SK-N-MC (cell line): ENCODE data around the gene ZHX3.

ENCODE experiments used
- EZH2 ChIP-seq: fragments of 200-600 bp; sonication (generic); IDR thresholded peaks from one replicate; pipeline ENCODE4 v1.6.1; 2017; ENCODE audit warnings: antibody characterized with exemption
- POLR2AphosphoS5 ChIP-seq: IDR thresholded peaks from 2 replicates; pipeline ENCODE4 v1.6.1; 2012; ENCODE audit warnings: mild to moderate bottlenecking, low read depth, low read length, borderline replicate concordance

DNA sequence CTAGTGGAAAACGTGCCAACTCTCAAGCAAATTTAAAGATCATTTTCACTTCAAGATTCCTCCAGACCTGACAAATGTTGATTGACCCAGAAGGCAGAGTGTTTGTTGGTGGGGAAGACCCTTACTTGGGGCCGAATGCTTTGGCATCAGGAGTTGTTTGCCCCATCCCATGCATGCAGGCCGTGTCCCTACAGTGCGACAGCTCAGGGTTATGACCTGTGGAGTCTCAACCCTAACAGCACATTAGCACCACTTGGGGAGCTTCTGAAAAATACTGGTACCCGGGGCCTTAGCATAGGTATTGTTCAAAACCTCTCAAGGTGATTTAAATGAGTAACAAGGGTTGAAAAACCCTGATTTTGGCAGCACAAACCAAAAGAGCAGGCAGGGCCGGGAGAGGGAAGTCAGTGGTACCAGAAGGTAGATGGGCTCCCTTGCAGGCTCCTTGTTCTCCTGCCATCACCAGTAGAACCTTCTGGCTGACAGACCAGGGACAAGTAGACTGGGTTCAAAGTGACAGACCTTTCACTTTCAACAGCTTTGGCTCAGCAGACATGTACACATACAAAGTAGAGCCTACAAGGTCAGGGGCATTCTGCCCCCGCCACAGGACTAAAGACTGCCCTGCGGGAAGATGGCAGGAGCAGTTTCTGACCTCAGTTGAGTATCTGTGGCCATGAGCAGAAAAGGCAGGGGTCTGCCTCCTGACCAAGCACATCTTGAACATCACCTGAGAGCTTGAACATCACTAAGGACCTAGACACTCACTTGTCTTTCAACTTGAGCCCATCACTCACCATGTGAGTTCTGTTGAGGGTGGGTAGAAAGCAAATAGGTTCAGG lies 140.6 kb downstream of the ZHX3 start:
- TF ChIP-seq POLR2AphosphoS5 (no peak), EZH2 (no peak)
